HepG2 (cell line): ENCODE measurements around the gene CDC6. TPM values are rescaled to one million over a fixed set of nuclear protein-coding genes. Genes with fewer than 3 reads are reported as not detected.

Experiments
- ARID5B ChIP-seq: IDR thresholded peaks from 2 replicates; pipeline ENCODE4 v1.4.0; 2020; ENCODE audit warnings: mild to moderate bottlenecking, missing genetic modification reagents
- CHD2 ChIP-seq: IDR thresholded peaks from 2 replicates; pipeline ENCODE4 v1.6.1; 2011; ENCODE audit warnings: low read depth, low read length, improper control_type of control experiment
- CSRNP2 ChIP-seq: sonication (generic); formaldehyde crosslinking; conservative IDR thresholded peaks from 2 replicates; pipeline ENCODE4 v1.8.0; 2022; ENCODE audit warnings: low read depth, missing genetic modification reagents
- KLF13 ChIP-seq: sonication (generic); formaldehyde crosslinking; IDR thresholded peaks from 2 replicates; pipeline ENCODE4 v1.4.0; 2020; ENCODE audit warnings: mild to moderate bottlenecking, missing genetic modification reagents
- LBX2 ChIP-seq: sonication (generic); formaldehyde crosslinking; IDR thresholded peaks from 2 replicates; pipeline ENCODE4 v1.5.0; 2020; ENCODE audit warnings: missing genetic modification reagents, mild to moderate bottlenecking, borderline replicate concordance
- MTF1 ChIP-seq: sonication (generic); formaldehyde crosslinking; IDR thresholded peaks from 2 replicates; pipeline ENCODE4 v1.5.0; 2020; ENCODE audit warnings: missing genetic modification reagents
- NFE2L1 ChIP-seq: sonication (generic); formaldehyde crosslinking; IDR thresholded peaks from 2 replicates; pipeline ENCODE4 v1.4.0; 2020; ENCODE audit warnings: missing genetic modification reagents, mild to moderate bottlenecking, borderline replicate concordance
- RARG ChIP-seq: sonication (generic); formaldehyde crosslinking; IDR thresholded peaks from 2 replicates; pipeline ENCODE4 v1.4.0; 2020; ENCODE audit warnings: low read depth, mild to moderate bottlenecking, missing genetic modification reagents
- SP1 ChIP-seq, 2 experiments: fragments of 450-650 bp in 1 of 2; sonication (generic) in 1 of 2; formaldehyde crosslinking in 1 of 2; IDR thresholded peaks; 2 replicates each; pipeline versions ENCODE4 v1.4.0 to v1.6.1; 2016 to 2020; ENCODE audit warnings: missing genetic modification reagents in 1 of 2
- TARDBP ChIP-seq: sonication (generic); formaldehyde crosslinking; IDR thresholded peaks from 2 replicates; pipeline ENCODE4 v1.8.0; 2022; ENCODE audit warnings: mild to moderate bottlenecking, missing genetic modification reagents
- U2AF1 ChIP-seq: fragments of 200-400 bp; formaldehyde crosslinking; optimal IDR thresholded peaks from 2 replicates; pipeline ENCODE3; 2017; ENCODE audit warnings: mild to moderate bottlenecking, low read depth, low read length
- ZNF484 ChIP-seq: sonication (generic); formaldehyde crosslinking; IDR thresholded peaks from 2 replicates; pipeline ENCODE4 v1.5.1; 2020; ENCODE audit warnings: mild to moderate bottlenecking, low read depth, missing genetic modification reagents, borderline replicate concordance
- ZNF512 ChIP-seq: sonication (generic); formaldehyde crosslinking; IDR thresholded peaks from 2 replicates; pipeline ENCODE4 v1.4.0; 2020; ENCODE audit warnings: mild to moderate bottlenecking, missing genetic modification reagents
- ZNF574 ChIP-seq: sonication (generic); formaldehyde crosslinking; IDR thresholded peaks from 2 replicates; pipeline ENCODE4 v1.4.0; 2020; ENCODE audit warnings: missing genetic modification reagents
- ZNF737 ChIP-seq: sonication (generic); formaldehyde crosslinking; IDR thresholded peaks from 2 replicates; pipeline ENCODE4 v1.5.0; 2020; ENCODE audit warnings: missing genetic modification reagents, mild to moderate bottlenecking, borderline replicate concordance
- ZNF747 ChIP-seq: sonication (generic); formaldehyde crosslinking; IDR thresholded peaks from 2 replicates; pipeline ENCODE4 v1.8.1; 2023; ENCODE audit warnings: missing genetic modification reagents, mild to moderate bottlenecking, borderline replicate concordance
- ZNF788 ChIP-seq: sonication (generic); formaldehyde crosslinking; IDR thresholded peaks from 2 replicates; pipeline ENCODE4 v1.5.0; 2020; ENCODE audit warnings: mild to moderate bottlenecking, missing genetic modification reagents, borderline replicate concordance
- polyA plus RNA-seq, 8 experiments: library from polyadenylated mRNA; depleted of rRNA in 3 of 8; stranded (reverse) in 7 of 8; unstranded in 1 of 8; fragments of >200 nt; fragmentation: Illumina TruSeq in 4 of 8; extraction: Trizol in 4 of 8; gene quantifications; 2 replicates each; pipeline versions ENCODE4 v1.2.1 to v1.2.3, GENCODE V29; 2011 to 2016; ENCODE audit warnings: low read depth in 4 of 8, missing spikeins in 1 of 8, mixed read lengths in 1 of 8; ENCODE audit not compliant: insufficient read depth in 1 of 8
- total RNA-seq, 5 experiments: library from RNA; depleted of rRNA; stranded (reverse); fragments of >200 nt; fragmentation: Illumina TruSeq; extraction: Trizol; gene quantifications; 2 replicates each; pipeline ENCODE4 v1.2.3, GENCODE V29; 2016; ENCODE audit warnings: low read depth in 1 of 5

The CDC6 gene
- total and polyA plus RNA-seq, 2 of the 13 experiments (the other 11 are each of a cell fraction or from before 2014, with no cell fraction given), result 17.4 to 114 TPM

- TF ChIP-seq ARID5B (CRISPR knock-in tag) (peak; percentile 69; the same call in 1 of the 2 replicates), ZNF747 (CRISPR knock-in tag) (no peak), ZNF512 (CRISPR knock-in tag) (no peak; the same call in 1 of the 2 replicates), NFE2L1 (CRISPR knock-in tag) (0 out of 2 replicates have a peak, but pooled peaks have one; percentile 46), LBX2 (no peak), CSRNP2 (CRISPR knock-in tag) (no peak), SP1 (IDR thresholded peaks at IDR 0.05) (no peak), SP1 (CRISPR knock-in tag; IDR thresholded peaks at IDR 0.05) (peak; percentile 95), TARDBP (no peak), RARG (0 out of 2 replicates have a peak, but pooled peaks have one; percentile 34), ZNF484 (CRISPR knock-in tag) (no peak; the same call in none of the 2 replicates), KLF13 (CRISPR knock-in tag) (no peak), ZNF574 (CRISPR knock-in tag) (peak; percentile 48), ZNF737 (CRISPR knock-in tag) (no peak), MTF1 (CRISPR knock-in tag) (no peak), ZNF788 (CRISPR knock-in tag) (no peak), CHD2 (no peak), U2AF1 (no peak)
Observed at GRCh38 chr17:40317880-40318829, 30.5 kb downstream of the CDC6 start (continued).
